NCI-H128 (cell line): ENCODE data around the gene CARD19.
"Not testable (repeated sequence)": the region's sequence is repeated elsewhere in the genome, so short reads cannot be mapped to it uniquely, and the experiment has no call there.

Experiments used
- DNase-seq: peaks from one replicate; lab custom pipeline; 2025; ENCODE audit not compliant: unreplicated experiment; lab: John Stamatoyannopoulos, UW

CARD19 gene

DNA sequence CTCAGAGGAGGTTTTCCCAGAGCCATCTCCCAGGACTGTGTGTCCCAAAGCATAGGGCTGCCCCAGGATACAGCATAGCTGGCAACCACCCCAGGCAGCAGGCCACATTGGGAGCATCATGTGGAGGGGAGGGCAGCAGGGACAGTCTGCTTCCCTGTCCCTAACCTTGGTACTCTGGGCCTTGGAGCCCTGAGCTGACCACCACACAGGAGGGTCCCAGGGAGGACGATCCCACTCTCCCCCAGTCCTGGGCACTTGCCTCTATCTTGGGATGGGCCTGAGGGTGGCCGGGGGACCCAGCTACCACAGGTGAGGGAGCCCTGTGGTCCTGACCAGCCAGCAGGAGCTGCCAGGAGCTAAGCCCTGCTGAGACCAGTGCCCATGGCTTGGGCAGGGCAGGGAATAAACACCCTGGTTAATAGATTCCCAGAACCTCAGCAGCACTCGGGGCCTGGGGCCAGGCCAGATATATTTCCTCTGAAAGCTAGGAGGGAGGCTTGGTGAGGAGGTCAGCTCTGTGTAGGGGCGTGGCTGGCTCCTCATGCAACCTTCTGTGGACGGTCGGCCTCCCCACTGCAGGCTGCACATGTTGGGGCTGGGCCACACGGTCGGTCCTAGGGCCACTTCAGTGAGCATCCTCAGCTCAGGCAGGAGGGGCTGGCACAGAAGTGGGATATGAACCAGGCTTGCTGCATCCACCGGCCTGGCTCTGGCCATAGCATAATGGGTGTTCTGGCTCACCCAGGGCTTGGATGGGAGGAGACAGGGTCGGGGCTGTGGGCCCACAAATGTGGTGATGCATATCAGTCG lies 33.9 kb downstream of the CARD19 start:
- DNase-seq = no peak

DNA sequence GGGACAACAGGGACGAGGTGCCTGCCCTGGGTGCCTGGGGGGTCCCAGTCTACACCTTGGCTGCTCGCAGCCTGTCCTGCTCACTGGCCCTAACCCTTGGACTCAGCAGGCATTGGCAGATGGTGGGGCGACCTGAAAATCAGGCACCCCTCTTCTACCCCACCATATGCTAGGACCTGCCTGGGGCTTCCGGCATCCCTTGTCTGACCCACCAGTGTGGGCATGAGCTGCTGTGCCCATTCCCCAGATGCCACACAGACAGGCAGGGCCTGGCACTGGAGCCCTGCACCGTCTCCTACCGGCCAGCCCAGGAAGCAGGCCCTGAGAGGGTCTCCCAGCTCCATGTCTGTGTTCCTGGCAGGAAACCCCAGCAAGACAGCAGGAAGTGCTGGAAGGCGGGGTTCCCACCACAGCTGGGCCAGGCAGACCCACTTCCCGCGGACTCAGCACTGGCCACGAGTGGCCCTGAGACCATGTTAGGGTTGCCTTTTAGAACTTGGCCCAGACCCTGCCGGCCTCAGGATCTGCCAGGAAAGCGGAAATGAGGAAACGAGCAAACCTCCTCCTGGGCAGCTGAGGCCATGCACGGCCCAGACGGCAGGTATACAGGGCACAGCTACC lies 35.0 kb downstream of the CARD19 start:
- DNase-seq = no peak

GRCh38 chr9:93131599-93132286 lies 35.7 kb downstream of the CARD19 start:
- no peak for DNase-seq

DNA sequence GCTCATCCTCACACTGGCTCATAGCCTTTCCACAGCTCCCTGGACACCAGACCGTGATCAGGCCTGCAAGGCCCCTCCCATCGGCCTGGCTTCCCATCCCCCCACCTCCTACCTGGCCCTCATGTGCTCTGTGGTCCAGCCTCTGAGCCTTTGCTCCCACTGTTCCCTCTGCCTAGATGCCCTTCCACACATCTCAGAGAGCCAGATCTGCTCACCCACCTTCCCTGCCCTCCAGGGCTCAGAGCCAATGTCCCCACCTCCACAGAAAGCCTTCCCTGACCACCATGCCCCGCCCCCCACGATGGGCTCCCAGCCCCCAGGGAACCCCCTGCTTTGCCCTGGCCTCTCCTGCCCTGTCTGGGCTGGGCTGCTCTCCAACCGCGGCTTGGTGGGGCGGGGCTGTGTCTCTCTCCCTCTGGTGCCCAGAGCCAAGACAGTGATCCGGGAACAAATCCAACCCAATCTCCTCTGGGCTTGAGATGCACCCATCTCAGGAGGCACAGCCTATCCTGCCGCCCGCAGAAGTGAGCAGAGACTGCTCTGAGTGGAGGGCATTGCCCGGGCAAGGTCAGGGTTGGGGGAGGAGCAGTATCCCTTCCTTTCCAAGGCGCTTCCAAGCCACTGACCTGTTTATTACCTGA lies 36.4 kb downstream of the CARD19 start:
- DNase-seq = no peak

GRCh38 chr9:93132946-93133680 lies 37.1 kb downstream of the CARD19 start:
- no peak for DNase-seq

DNA sequence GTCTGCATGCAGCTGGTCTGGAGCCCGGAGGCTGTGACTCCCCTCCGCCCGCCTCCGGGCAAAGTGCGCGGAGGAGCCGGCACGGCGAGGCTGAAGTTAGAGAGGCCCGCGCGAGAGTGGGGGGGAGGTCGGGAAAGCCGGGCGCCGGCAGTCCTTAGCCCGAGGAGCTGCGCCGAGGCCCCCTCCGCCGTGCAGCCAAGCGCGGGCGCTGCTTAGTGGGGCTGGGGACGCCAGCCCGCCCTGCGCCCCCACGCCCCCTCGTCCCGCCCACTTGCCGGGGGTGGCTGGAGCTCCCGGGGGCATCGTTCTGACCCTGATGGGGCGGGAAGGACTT lies 37.6 kb downstream of the CARD19 start:
- no peak for DNase-seq

GRCh38 chr9:93134015-93134739 lies 38.2 kb downstream of the CARD19 start, which contains the start of gene NINJ1:
NINJ1 (minus strand) TSS chr9:93134251; CDS start chr9:93134217, 34 bp downstream.
- DNase-seq = no peak

DNA sequence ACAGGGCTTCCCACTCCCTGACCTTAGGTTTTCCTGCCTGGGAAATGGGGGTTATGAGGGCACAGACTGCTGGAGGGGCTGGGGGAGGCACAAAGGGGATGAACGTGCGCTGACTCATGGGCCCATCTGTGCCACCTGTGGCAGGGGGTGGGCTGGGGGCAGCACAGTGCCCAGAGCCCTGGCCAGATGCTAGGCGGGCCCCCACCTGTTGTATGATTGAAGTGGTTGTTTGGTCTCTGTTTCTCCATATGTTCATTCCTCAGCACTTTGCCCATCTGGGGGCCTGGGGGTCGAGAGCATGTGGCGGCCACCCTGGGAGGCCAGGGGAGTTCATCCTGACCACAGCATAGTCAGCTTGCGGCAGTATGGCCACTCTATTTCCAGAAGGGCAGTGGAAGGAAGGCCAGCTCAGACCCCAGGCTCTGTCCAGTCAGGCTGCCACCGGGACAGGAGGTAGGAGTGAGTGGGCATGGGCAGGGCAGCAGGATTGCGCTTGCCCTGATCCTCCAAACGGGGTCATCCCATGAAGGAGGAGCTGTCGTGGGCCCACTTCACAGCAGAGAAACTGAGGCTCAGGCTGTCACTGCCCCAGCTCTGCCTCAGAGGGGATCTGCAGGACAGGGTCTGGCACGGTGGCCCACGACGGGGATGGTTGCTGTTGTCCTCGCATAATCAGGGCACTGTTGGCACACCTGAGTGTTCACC lies 38.9 kb downstream of the CARD19 start:
- DNase-seq = no peak

GRCh38 chr9:93136011-93136440 lies 40.0 kb downstream of the CARD19 start:
- DNase-seq = no peak

GRCh38 chr9:93137362-93137761 lies 41.3 kb downstream of the CARD19 start:
- no peak for DNase-seq

DNA sequence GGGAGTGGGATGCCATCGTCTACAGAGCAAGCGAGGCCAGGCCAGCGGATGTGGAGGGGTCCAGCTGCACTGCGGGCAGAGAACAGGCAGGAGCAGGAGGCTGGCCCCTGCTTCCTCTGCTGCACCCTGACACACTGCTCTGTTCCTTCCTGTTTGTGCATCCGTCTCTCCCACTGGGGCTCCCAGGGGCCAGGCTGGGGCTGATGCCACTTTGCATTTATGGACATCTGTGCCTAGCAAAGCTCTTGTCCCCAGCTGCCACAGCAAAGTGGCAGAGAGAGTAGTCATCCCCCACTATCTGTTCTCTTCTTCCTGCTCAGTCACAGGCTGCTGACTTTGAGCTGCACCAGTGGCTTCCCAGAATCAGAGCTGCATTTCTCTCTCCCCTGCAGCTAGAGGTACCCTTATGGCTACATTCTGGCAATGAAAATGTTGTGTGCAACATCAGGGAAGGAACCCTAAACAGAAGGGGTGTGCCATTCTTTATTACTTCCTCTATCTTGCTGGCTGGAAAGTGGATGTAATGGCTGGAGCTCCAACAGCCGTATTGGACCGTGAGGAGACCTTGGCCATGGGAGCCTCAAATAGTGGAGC lies 42.3 kb downstream of the CARD19 start:
- DNase-seq = no peak

DNA sequence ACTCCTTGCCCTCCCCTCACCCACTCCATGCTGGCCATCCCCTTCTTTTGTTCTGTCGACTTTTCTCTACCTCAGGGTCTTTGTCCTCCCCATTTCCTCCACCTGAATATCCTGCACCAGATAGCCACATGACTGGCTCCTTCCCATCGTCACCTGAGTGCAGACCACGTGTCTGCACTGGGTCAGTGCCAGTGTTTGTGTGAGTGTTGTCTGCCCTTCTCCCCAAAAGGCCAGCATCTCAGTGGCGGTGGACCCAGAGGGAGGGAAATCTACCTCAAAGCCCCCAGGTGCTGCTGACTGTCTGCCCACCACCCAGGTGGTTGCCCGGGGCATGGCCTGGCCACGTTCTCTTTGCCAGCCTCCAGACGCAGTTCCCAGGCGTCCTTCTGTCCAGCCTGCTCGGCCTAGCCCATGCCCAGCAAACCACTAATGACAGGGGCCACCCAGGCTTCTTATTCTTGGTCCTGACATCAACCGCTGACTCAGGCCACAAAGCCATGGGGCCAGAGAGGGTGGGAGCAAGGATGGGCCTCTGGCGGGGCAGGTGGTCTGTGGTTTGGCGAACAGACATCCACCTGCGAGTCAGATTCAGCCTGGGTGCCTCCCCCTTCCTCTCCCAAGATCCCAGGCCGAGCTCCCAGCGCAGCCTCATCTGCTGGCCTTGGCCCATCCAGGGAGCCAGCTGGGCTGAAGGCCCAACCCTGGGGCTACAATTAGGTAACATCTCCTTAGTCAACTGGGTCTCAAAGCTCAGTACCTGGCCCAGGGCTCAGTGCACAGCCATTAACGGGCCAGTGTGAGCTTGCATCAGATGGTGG lies 43.6 kb downstream of the CARD19 start:
- no peak for DNase-seq

DNA sequence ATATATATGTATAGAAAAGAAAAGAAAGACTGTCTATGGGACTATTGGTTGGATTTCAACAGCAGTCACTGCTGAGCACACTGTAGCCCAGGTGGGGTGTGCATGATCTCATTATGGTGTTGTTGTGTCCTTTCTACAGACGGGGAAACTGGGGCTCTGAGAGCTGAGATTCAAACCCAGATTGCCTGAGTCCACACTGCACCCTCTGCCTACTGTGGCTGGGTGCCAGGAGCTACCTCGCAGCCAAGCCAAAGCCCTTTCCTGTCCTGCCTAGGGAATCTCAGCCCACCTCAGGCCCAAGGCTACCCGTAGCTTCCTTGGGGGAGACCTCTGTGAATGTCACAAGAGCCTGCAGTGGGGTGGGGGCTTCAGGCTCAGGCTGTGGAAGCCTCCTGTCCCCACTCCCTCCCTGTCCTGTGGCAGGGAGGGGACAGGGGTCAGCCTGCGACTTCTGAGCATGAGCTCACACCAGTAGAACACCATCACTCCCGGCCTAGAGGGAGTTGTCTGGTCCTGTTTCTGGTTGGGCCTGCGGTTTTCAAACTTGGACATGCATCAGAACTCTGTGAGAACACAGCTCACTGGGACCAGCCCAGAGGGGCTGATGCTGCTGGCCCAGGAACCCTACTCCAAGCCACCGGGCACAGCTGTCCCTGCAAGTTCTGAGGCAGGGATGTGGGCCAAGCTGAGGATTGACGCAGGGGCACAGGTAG lies 45.9 kb downstream of the CARD19 start:
- no peak for DNase-seq

DNA sequence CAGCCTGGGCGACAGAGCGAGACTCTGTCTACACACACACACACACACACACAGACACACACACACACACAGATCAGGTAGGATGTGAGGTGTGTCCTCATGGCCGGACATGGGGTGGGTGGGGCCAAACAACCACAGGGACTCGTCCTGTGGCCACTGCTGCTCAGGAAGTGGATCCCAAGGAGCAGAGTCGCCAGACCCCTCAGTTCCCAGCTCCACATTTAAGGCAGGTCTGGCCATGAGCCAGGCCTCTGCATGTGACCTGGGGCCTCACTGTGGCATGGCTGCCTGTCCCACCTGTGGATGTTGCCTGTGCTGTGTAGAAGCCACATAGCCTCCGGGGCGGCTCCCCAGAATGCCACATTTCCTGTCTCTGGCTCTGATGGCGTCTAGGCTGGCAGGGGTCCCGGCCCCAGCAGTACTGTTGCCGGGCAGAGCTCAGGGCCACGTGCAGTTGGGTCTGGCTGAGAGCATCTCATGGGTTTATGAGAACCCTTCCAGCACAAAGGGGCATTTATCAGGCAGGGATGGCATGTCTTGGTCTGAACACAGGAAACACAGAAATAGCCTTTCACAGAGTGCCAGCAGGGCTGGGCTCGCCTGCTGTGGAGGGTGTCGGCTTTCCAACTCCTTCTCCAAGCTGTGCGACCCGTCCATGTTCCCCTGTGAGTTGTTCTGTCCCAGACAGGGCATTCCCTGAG lies 48.0 kb downstream of the CARD19 start:
- no peak for DNase-seq

- not testable (repeated sequence) for DNase-seq
These were observed 50.7 kb downstream of the CARD19 start for GRCh38 chr9:93146696-93147095.

GRCh38 chr9:93147632-93148031 lies 51.6 kb downstream of the CARD19 start:
- no peak for DNase-seq

- no peak for DNase-seq
These were observed 52.7 kb downstream of the CARD19 start for GRCh38 chr9:93148721-93149120.
